GM12801 (cell line): Measurements from ENCODE around the gene PID1.

Source experiments
- TF ChIP-seq, protein P1 (sequence below): IDR thresholded peaks from one replicate; pipeline ENCODE4 v1.5.1; 2011; ENCODE audit warnings: control low read depth; ENCODE audit not compliant: insufficient read length; ENCODE audit errors: extremely low read depth

Gene PID1

DNA sequence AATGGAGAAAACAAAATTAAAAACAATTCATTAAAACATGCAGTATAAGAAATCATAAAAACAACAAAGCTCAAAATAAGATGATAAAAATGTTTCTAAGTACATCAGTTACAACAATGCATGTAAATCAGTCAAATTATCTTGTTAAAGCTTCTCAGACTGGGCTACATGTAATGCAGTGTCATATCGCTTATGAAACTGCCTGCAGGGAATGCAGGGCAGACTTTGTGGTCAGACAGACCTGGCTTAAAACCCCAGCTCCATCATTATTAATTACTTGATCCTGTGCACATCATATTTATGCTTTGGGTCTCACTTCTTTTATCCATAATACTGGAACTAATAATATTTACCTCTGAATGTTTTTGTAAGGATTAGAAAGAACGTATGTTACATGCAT, 74.6 kb downstream of the PID1 start:
- TF ChIP-seq, protein P1, sequence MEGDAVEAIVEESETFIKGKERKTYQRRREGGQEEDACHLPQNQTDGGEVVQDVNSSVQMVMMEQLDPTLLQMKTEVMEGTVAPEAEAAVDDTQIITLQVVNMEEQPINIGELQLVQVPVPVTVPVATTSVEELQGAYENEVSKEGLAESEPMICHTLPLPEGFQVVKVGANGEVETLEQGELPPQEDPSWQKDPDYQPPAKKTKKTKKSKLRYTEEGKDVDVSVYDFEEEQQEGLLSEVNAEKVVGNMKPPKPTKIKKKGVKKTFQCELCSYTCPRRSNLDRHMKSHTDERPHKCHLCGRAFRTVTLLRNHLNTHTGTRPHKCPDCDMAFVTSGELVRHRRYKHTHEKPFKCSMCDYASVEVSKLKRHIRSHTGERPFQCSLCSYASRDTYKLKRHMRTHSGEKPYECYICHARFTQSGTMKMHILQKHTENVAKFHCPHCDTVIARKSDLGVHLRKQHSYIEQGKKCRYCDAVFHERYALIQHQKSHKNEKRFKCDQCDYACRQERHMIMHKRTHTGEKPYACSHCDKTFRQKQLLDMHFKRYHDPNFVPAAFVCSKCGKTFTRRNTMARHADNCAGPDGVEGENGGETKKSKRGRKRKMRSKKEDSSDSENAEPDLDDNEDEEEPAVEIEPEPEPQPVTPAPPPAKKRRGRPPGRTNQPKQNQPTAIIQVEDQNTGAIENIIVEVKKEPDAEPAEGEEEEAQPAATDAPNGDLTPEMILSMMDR = no peak

- TF ChIP-seq, protein P1 = no peak
These were observed 75.6 kb downstream of the PID1 start for GRCh38 chr2:229195346-229195947.

DNA sequence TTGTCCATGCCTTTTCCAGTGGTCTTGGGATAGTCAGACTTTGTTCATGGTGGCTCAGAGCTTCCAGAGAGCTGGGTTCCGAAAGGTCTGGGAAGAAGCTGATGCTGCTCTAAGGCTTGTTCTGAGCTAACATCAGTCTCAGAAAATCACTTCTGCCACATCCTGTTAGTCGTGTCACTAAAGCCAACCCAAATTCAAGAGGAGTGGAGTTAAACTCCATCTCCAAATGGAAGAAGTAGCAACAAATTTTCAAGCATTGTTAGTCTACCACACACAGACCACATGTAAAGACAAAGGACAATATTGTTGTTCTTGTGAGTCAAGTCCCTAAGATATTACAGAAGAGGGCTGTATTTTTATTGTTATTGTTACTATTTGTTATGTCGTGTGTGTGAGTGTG, 77.8 kb downstream of the PID1 start:
- TF ChIP-seq, protein P1 = no peak

GRCh38 chr2:229191413-229191812, 79.7 kb downstream of the PID1 start:
- TF ChIP-seq, protein P1 = no peak

DNA sequence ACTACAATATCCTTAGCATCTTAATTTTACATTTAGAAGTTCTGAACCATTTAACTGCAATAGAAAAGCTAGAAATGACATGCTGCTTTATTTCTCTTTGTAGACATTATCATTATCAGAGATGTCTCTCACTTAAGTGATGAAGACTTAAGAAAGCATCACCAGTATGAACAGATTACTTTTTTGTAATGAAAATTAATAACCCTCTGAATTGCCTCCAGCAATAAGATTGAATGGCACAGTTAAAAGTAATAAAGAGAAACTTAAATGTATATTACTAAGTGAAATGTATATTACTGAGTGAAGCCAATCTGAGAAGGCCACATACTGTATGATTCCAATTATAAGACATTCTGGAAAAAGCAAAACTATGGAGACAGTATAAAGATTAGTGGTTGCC, 89.4 kb downstream of the PID1 start:
- TF ChIP-seq, protein P1 = no peak

DNA sequence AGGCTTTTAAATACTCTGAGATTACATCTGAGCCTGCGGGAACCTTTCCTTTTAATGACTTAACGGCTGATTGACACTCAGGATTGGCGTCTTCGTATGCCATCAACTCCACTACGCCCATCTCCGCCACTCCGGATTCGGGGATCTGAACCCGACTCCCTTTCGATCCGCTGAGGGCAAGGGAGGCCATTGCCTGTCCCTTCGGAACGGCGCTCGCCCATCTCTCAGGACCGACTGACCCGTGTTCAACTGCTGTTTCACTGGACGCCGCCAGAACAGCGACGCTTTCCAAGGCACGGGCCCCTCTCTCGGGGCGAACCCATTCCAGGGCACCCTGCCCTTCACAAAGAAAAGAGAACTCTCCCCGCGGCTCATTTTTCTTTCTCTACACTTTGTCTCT, 90.4 kb downstream of the PID1 start:
- TF ChIP-seq, protein P1 = no peak

DNA sequence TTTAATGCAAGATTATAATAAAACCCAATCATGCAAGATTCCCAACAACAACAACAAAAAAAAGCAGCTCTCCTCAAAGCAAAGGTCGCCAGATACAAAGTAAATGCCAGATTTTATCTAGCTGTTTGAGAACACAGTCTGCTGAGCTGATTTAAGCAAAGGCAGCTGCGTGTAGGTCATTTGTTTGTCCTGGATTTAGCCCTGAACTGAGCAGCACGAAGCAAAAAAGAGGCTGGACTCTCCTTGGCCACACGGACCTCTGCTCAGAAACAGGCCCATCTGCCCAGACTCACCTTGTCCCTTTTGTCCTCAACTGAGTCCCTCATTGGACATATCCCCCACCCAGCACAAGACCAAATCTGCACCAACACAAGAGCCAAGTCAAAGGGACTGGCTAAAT, 91.5 kb downstream of the PID1 start:
- TF ChIP-seq, protein P1 = no peak
